Measurements from ENCODE around the gene CD300A.

Gene CD300A

GRCh38 chr17:74447628-74448159 lies 18.7 kb upstream of the CD300A start:
- peaks cover 8% of the 10 kb centered on the region for H3K27me3 Mint-ChIP-seq (ENCODE audit: low read depth)
- H3K36me3 Mint-ChIP-seq (ENCODE audit: low read depth): peaks cover 12% of the 10 kb centered on the region
- H3K27ac Mint-ChIP-seq: peak overlapping the region; percentile 3 to 51 (median 51)
- TF ChIP-seq CTCF (IDR thresholded peaks at IDR 0.05; ENCODE audit: unreplicated experiment in 3 of 3): no peak
- H3K4me1 Mint-ChIP-seq: peaks cover 39% of the 10 kb centered on the region
- no peaks in the 10 kb centered on the region for H3K9me3 Mint-ChIP-seq
- H3K4me3 Mint-ChIP-seq: no peak overlapping the region

DNA sequence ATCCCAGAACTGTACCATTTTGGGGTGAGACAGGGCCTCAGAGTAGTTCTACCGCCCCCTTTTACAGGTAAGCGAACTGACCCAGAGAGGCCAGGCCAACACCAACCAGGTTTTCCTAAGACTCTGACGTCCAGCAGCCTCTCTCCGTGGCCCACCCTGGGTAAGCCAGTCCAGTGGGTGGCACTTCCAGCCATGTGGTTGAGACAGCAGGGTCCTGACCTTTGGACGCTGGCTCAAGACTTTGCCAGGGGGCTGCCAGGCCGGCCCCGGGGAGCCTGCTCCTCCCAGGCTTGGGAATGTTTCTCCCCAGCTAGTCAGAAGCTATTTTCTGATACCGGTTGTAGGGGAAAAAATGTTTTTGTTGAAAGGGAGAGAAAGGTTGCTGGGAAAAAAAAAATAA lies 17.7 kb upstream of the CD300A start:
- H3K27ac Mint-ChIP-seq: no peak overlapping the region
- H3K9me3 Mint-ChIP-seq: no peaks in the 10 kb centered on the region
- no peak for TF ChIP-seq CTCF (IDR thresholded peaks at IDR 0.05; ENCODE audit: unreplicated experiment in 3 of 3)
- H3K4me1 Mint-ChIP-seq: peaks cover 34% of the 10 kb centered on the region
- H3K27me3 Mint-ChIP-seq (ENCODE audit: low read depth): peaks cover 10% of the 10 kb centered on the region
- H3K36me3 Mint-ChIP-seq (ENCODE audit: low read depth): peaks cover 11% of the 10 kb centered on the region
- no peak overlapping the region for H3K4me3 Mint-ChIP-seq

DNA sequence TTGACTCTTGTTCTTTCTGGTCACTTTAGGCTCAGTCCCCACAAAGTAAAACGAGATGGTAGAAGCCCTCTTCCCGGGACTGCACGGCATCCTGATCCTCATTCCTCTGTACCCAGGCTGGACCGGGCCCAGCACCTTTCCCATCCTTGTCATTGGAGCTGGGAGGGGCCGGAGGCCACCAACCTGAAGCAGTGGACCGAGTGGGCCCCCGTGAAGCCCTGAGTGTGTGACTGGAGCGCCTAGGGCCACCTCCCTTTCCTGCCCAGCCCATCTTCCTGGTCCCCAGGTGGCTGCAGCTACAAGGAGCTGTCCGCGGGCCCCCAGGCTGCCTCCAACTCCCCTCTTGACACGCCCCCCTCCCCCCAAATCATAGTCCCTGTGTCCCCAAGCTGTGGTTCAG lies 17.1 kb upstream of the CD300A start:
- no peak for TF ChIP-seq CTCF (IDR thresholded peaks at IDR 0.05; ENCODE audit: unreplicated experiment in 3 of 3)
- no peak overlapping the region for H3K4me3 Mint-ChIP-seq
- H3K4me1 Mint-ChIP-seq: peaks cover 33% of the 10 kb centered on the region
- peaks cover 11% of the 10 kb centered on the region for H3K36me3 Mint-ChIP-seq (ENCODE audit: low read depth)
- H3K9me3 Mint-ChIP-seq: no peaks in the 10 kb centered on the region
- H3K27me3 Mint-ChIP-seq (ENCODE audit: low read depth): peaks cover 10% of the 10 kb centered on the region
- H3K27ac Mint-ChIP-seq: no peak overlapping the region

DNA sequence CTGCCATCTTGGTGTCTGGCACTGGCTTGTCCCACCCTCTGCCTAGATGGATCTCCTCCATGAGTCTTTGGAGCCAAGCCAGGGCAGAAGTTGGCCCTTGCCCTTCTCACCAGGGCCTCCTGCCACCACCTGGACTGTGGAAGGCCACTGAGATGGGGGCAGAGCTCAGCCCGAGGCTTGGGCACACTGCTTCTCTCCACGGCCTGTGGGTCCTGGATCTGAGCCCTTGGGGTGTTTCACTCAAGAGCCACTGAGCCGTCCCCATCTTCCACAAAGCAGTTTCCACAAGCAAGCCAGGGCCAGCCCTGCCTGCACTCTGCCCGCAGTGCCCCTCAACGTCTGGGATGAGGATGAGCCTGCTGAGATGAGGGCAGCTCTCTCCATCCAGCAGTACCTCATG lies 16.7 kb upstream of the CD300A start:
- H3K4me3 Mint-ChIP-seq: no peak overlapping the region
- H3K27me3 Mint-ChIP-seq (ENCODE audit: low read depth): peaks cover 10% of the 10 kb centered on the region
- H3K36me3 Mint-ChIP-seq (ENCODE audit: low read depth): peaks cover 11% of the 10 kb centered on the region

DNA sequence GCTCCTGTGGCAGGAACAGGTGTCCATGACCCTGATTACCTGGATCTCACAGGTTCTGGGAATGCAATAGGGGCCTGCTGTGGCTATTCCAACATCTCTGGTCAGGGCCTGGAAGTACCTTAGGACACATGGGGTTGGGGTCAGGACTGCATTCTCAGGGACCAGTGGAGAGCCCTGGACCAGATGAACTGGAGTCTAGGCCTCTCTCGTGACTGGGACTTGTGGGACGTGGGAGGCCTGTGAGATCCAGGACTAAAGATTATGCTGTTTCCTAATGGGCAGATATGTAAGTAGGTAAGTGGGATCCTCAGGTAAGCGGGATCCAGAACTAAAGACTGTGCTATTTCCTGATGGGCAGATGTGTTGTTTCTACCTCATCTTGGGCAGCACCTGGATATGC lies 16.2 kb upstream of the CD300A start:
- Mint-ChIP-seq H3K9me3 (no peaks in the 10 kb centered on the region), H3K27me3 (ENCODE audit: low read depth) (peaks cover 10% of the 10 kb centered on the region), H3K4me1 (peaks cover 41% of the 10 kb centered on the region), H3K4me3 (no peak overlapping the region), H3K36me3 (ENCODE audit: low read depth) (peaks cover 11% of the 10 kb centered on the region), H3K27ac (no peak overlapping the region)
- no peak for TF ChIP-seq CTCF (IDR thresholded peaks at IDR 0.05; ENCODE audit: unreplicated experiment in 3 of 3)

More for the DNA sequence above, 16.7 kb upstream of the CD300A start:
- TF ChIP-seq CTCF (IDR thresholded peaks at IDR 0.05; ENCODE audit: unreplicated experiment in 3 of 3): no peak
- no peaks in the 10 kb centered on the region for H3K9me3 Mint-ChIP-seq
- H3K4me1 Mint-ChIP-seq: peaks cover 36% of the 10 kb centered on the region
- H3K27ac Mint-ChIP-seq: no peak overlapping the region

DNA sequence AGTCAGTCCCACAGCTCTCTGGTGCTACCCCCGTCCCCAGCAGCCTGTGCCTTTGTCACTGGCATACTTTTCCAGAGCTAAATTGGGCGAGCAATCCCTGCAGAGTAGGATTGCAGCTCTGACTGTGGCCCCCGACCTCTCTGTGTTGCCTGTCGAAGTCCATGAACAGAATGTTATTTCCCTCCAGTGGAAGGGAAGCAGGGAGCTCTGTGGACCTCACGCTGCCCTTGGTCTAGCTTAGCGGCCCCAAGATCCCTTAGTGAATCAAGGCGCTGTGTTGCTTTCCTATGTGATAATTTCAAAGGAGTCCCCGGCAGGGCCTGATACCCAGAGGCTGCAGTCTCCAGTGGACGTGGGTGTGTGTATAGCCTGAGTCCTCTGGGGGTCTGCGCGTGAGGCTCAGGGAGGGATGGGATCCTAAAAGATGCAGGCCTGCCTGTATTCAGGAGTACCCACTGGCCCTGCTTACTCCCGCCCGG lies 15.5 kb upstream of the CD300A start:
- peaks cover 47% of the 10 kb centered on the region for H3K4me1 Mint-ChIP-seq
- H3K27ac Mint-ChIP-seq: peak overlapping the region in 1 of 3 experiments; percentile 75
- no peaks in the 10 kb centered on the region for H3K9me3 Mint-ChIP-seq
- peaks cover 10% of the 10 kb centered on the region for H3K27me3 Mint-ChIP-seq (ENCODE audit: low read depth)
- H3K4me3 Mint-ChIP-seq: peak overlapping the region in 2 of 3 experiments; percentile 8 to 17
- peaks cover 11% of the 10 kb centered on the region for H3K36me3 Mint-ChIP-seq (ENCODE audit: low read depth)
- TF ChIP-seq CTCF (IDR thresholded peaks at IDR 0.05; ENCODE audit: unreplicated experiment in 3 of 3): no peak

Measured in nephron (organoid).